ENCODE results near the gene ZNF280D.
A peak's percentile ranks its signal among the peaks of the same experiment; 100 is the strongest.

The ZNF280D gene

GRCh38 chr15:56619887-56620286, 113.4 kb downstream of the ZNF280D start:
- no peak for FAIRE-seq
- no peak for TF ChIP-seq POLR2AphosphoS5 (IDR thresholded peaks at IDR 0.05; ENCODE audit: low read depth, low read length)
- TF ChIP-seq TAF1 (IDR thresholded peaks at IDR 0.05; ENCODE audit: borderline replicate concordance, low read depth, low read length), result no peak
- no peak for TF ChIP-seq POLR2A (IDR thresholded peaks at IDR 0.05; ENCODE audit: low read depth, low read length)
- DNase-seq (ENCODE audit: insufficient read length), result no peak

GRCh38 chr15:56617628-56618027, 115.7 kb downstream of the ZNF280D start:
- DNase-seq (ENCODE audit: insufficient read length) (no peak), FAIRE-seq (no peak)
- TF ChIP-seq POLR2A (IDR thresholded peaks at IDR 0.05; ENCODE audit: low read depth, low read length), result no peak
- TF ChIP-seq TAF1 (IDR thresholded peaks at IDR 0.05; ENCODE audit: borderline replicate concordance, low read depth, low read length), result no peak
- no peak for TF ChIP-seq POLR2AphosphoS5 (IDR thresholded peaks at IDR 0.05; ENCODE audit: low read depth, low read length)

- no peak for TF ChIP-seq POLR2AphosphoS5 (IDR thresholded peaks at IDR 0.05; ENCODE audit: low read depth, low read length)
- TF ChIP-seq TAF1 (IDR thresholded peaks at IDR 0.05; ENCODE audit: borderline replicate concordance, low read depth, low read length), result no peak
- TF ChIP-seq POLR2A (IDR thresholded peaks at IDR 0.05; ENCODE audit: low read depth, low read length), result no peak
- no peak for FAIRE-seq
- DNase-seq (ENCODE audit: insufficient read length), result no peak
Measured at GRCh38 chr15:56616551-56616950, 116.8 kb downstream of the ZNF280D start.

- no peak for TF ChIP-seq POLR2AphosphoS5 (IDR thresholded peaks at IDR 0.05; ENCODE audit: low read depth, low read length)
- TF ChIP-seq TAF1 (IDR thresholded peaks at IDR 0.05; ENCODE audit: borderline replicate concordance, low read depth, low read length), result no peak
- no peak for TF ChIP-seq POLR2A (IDR thresholded peaks at IDR 0.05; ENCODE audit: low read depth, low read length)
- DNase-seq (ENCODE audit: insufficient read length) (no peak), FAIRE-seq (no peak)
Measured at GRCh38 chr15:56613811-56614210, 119.5 kb downstream of the ZNF280D start.

- FAIRE-seq (peak; percentile 85), DNase-seq (ENCODE audit: insufficient read length) (no peak)
- no peak for TF ChIP-seq TAF1 (IDR thresholded peaks at IDR 0.05; ENCODE audit: borderline replicate concordance, low read depth, low read length)
Measured at GRCh38 chr15:56608993-56609392, 124.3 kb downstream of the ZNF280D start.

GRCh38 chr15:56608140-56608778, 125.0 kb downstream of the ZNF280D start:
- no peak for TF ChIP-seq POLR2AphosphoS5 (IDR thresholded peaks at IDR 0.05; ENCODE audit: low read depth, low read length)
- TF ChIP-seq TAF1 (IDR thresholded peaks at IDR 0.05; ENCODE audit: borderline replicate concordance, low read depth, low read length), result no peak
- TF ChIP-seq POLR2A (IDR thresholded peaks at IDR 0.05; ENCODE audit: low read depth, low read length), result no peak
- peak; percentile 82 for FAIRE-seq
- DNase-seq (ENCODE audit: insufficient read length), result no peak

GRCh38 chr15:56602253-56602652, 131.1 kb downstream of the ZNF280D start:
- no peak for DNase-seq (ENCODE audit: insufficient read length)
- no peak for FAIRE-seq
- TF ChIP-seq POLR2A (IDR thresholded peaks at IDR 0.05; ENCODE audit: low read depth, low read length) (no peak), TAF1 (IDR thresholded peaks at IDR 0.05; ENCODE audit: borderline replicate concordance, low read depth, low read length) (no peak), POLR2AphosphoS5 (IDR thresholded peaks at IDR 0.05; ENCODE audit: low read depth, low read length) (no peak)

- DNase-seq (ENCODE audit: insufficient read length), result no peak
- FAIRE-seq, result no peak
- no peak for TF ChIP-seq POLR2A (IDR thresholded peaks at IDR 0.05; ENCODE audit: low read depth, low read length)
- TF ChIP-seq TAF1 (IDR thresholded peaks at IDR 0.05; ENCODE audit: borderline replicate concordance, low read depth, low read length), result no peak
- TF ChIP-seq POLR2AphosphoS5 (IDR thresholded peaks at IDR 0.05; ENCODE audit: low read depth, low read length), result no peak
Measured at GRCh38 chr15:56600380-56600779, 132.9 kb downstream of the ZNF280D start.

- no peak for DNase-seq (ENCODE audit: insufficient read length)
- FAIRE-seq, result no peak
- TF ChIP-seq POLR2A (IDR thresholded peaks at IDR 0.05; ENCODE audit: low read depth, low read length) (no peak), POLR2AphosphoS5 (IDR thresholded peaks at IDR 0.05; ENCODE audit: low read depth, low read length) (no peak), TAF1 (IDR thresholded peaks at IDR 0.05; ENCODE audit: borderline replicate concordance, low read depth, low read length) (no peak)
Measured at GRCh38 chr15:56598991-56599390, 134.3 kb downstream of the ZNF280D start.

GRCh38 chr15:56587686-56588085, 145.6 kb downstream of the ZNF280D start:
- FAIRE-seq (no peak), DNase-seq (ENCODE audit: insufficient read length) (no peak)

GRCh38 chr15:56586206-56586605, 147.1 kb downstream of the ZNF280D start:
- DNase-seq (ENCODE audit: insufficient read length), result no peak
- FAIRE-seq, result no peak
- TF ChIP-seq POLR2A (IDR thresholded peaks at IDR 0.05; ENCODE audit: low read depth, low read length), result no peak
- no peak for TF ChIP-seq POLR2AphosphoS5 (IDR thresholded peaks at IDR 0.05; ENCODE audit: low read depth, low read length)
- no peak for TF ChIP-seq TAF1 (IDR thresholded peaks at IDR 0.05; ENCODE audit: borderline replicate concordance, low read depth, low read length)

More at GRCh38 chr15:56587686-56588085, 145.6 kb downstream of the ZNF280D start:
- TF ChIP-seq POLR2A (IDR thresholded peaks at IDR 0.05; ENCODE audit: low read depth, low read length) (no peak), TAF1 (IDR thresholded peaks at IDR 0.05; ENCODE audit: borderline replicate concordance, low read depth, low read length) (no peak), POLR2AphosphoS5 (IDR thresholded peaks at IDR 0.05; ENCODE audit: low read depth, low read length) (no peak)

GRCh38 chr15:56582785-56583184, 150.5 kb downstream of the ZNF280D start:
- DNase-seq (ENCODE audit: insufficient read length), result no peak
- no peak for FAIRE-seq

More at GRCh38 chr15:56582785-56583184, 150.5 kb downstream of the ZNF280D start:
- TF ChIP-seq POLR2AphosphoS5 (IDR thresholded peaks at IDR 0.05; ENCODE audit: low read depth, low read length) (no peak), TAF1 (IDR thresholded peaks at IDR 0.05; ENCODE audit: borderline replicate concordance, low read depth, low read length) (no peak), POLR2A (IDR thresholded peaks at IDR 0.05; ENCODE audit: low read depth, low read length) (no peak)

Data from GM12892 (cell line).